ENCODE data around the gene SNAP23.

SNAP23 gene

GRCh38 chr15:42482701-42483100, 12.7 kb upstream of the SNAP23 start:
- TF ChIP-seq POLR2AphosphoS5 (IDR thresholded peaks at IDR 0.05; ENCODE audit: low read depth, low read length) = no peak
- TF ChIP-seq FOXP2 (optimal IDR thresholded peaks at IDR 0.05; ENCODE audit: borderline replicate concordance, extremely low read depth, extremely low read length, insufficient read depth) = no peak
- TF ChIP-seq REST (IDR thresholded peaks at IDR 0.05; ENCODE audit: insufficient read depth in 1 of 2, low read depth in 2 of 2, low read length in 2 of 2) = no peak
- TF ChIP-seq TAF1 (IDR thresholded peaks at IDR 0.05; ENCODE audit: borderline replicate concordance, insufficient read depth, low read length) = no peak

GRCh38 chr15:42483677-42484076, 11.8 kb upstream of the SNAP23 start:
- TF ChIP-seq SIN3A (IDR thresholded peaks at IDR 0.05; ENCODE audit: borderline replicate concordance, insufficient read depth, low read length) (no peak), FOXP2 (optimal IDR thresholded peaks at IDR 0.05; ENCODE audit: borderline replicate concordance, extremely low read depth, extremely low read length, insufficient read depth) (no peak), TAF1 (IDR thresholded peaks at IDR 0.05; ENCODE audit: borderline replicate concordance, insufficient read depth, low read length) (no peak), REST (IDR thresholded peaks at IDR 0.05; ENCODE audit: insufficient read depth in 1 of 2, low read depth in 2 of 2, low read length in 2 of 2) (no peak), POLR2AphosphoS5 (IDR thresholded peaks at IDR 0.05; ENCODE audit: low read depth, low read length) (no peak)

- TF ChIP-seq POLR2AphosphoS5 (IDR thresholded peaks at IDR 0.05; ENCODE audit: low read depth, low read length) = no peak
- no peak for TF ChIP-seq REST (IDR thresholded peaks at IDR 0.05; ENCODE audit: insufficient read depth in 1 of 2, low read depth in 2 of 2, low read length in 2 of 2)
- no peak for TF ChIP-seq SIN3A (IDR thresholded peaks at IDR 0.05; ENCODE audit: borderline replicate concordance, insufficient read depth, low read length)
- TF ChIP-seq TAF1 (IDR thresholded peaks at IDR 0.05; ENCODE audit: borderline replicate concordance, insufficient read depth, low read length) = no peak
- TF ChIP-seq FOXP2 (optimal IDR thresholded peaks at IDR 0.05; ENCODE audit: borderline replicate concordance, extremely low read depth, extremely low read length, insufficient read depth) = no peak
Observed at GRCh38 chr15:42490291-42490670, 5.2 kb upstream of the SNAP23 start.

- TF ChIP-seq TAF1 (IDR thresholded peaks at IDR 0.05; ENCODE audit: borderline replicate concordance, insufficient read depth, low read length) (peak; percentile 94), FOXP2 (optimal IDR thresholded peaks at IDR 0.05; ENCODE audit: borderline replicate concordance, extremely low read depth, extremely low read length, insufficient read depth) (no peak), SIN3A (IDR thresholded peaks at IDR 0.05; ENCODE audit: borderline replicate concordance, insufficient read depth, low read length) (peak; percentile 82; the same call in 1 of the 2 replicates), REST (IDR thresholded peaks at IDR 0.05; ENCODE audit: insufficient read depth in 1 of 2, low read depth in 2 of 2, low read length in 2 of 2) (peak in 1 of 2 experiments; percentile 42; a peak in 1 of 4 replicates), POLR2AphosphoS5 (IDR thresholded peaks at IDR 0.05; ENCODE audit: low read depth, low read length) (peak; percentile 97)
Observed at GRCh38 chr15:42490671-42491538, 4.5 kb upstream of the SNAP23 start, which contains the start of gene ZNF106. ZNF106 (minus strand) TSS chr15:42491141; CDS start chr15:42472289, 18,852 bp downstream.
